ENCODE measurements around the gene DAP.
"Not testable (repeated sequence)": the region's sequence is repeated elsewhere in the genome, so short reads cannot be mapped to it uniquely, and the experiment has no call there.

DNA sequence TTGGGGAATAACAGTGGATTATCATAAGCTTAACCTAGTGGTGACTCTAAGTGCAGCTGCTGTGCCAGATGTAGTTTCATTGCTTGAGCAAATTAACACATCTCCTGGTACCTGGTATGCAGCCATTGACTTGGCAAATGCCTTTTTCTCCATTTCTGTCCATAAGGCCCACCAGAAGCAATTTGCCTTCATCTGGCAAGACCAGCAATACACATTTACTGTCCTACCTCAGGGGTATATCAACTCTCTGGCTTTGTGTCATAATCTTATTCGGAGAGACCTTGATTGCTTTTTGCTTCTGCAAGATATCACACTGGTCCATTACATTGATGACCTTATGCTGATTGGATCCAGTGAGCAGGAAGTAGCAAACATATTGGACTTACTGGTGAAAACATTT lies 42.4 kb downstream of the DAP start:
- TF ChIP-seq, protein P1, sequence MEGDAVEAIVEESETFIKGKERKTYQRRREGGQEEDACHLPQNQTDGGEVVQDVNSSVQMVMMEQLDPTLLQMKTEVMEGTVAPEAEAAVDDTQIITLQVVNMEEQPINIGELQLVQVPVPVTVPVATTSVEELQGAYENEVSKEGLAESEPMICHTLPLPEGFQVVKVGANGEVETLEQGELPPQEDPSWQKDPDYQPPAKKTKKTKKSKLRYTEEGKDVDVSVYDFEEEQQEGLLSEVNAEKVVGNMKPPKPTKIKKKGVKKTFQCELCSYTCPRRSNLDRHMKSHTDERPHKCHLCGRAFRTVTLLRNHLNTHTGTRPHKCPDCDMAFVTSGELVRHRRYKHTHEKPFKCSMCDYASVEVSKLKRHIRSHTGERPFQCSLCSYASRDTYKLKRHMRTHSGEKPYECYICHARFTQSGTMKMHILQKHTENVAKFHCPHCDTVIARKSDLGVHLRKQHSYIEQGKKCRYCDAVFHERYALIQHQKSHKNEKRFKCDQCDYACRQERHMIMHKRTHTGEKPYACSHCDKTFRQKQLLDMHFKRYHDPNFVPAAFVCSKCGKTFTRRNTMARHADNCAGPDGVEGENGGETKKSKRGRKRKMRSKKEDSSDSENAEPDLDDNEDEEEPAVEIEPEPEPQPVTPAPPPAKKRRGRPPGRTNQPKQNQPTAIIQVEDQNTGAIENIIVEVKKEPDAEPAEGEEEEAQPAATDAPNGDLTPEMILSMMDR (IDR thresholded peaks at IDR 0.05), result not testable (repeated sequence)
- not testable (repeated sequence) for TF ChIP-seq POLR2A (IDR thresholded peaks at IDR 0.05)

All from Peyer's patch (tissue), 4 donors.